H1 (cell line): ENCODE data around the gene SLC25A4. TPM values are rescaled to one million over a fixed set of nuclear protein-coding genes. Genes with fewer than 3 reads are reported as not detected.

Experiments
- CTCF ChIA-PET: fragments of 300-600 bp; sonication (Branson Sonifier 250); formaldehyde crosslinking; loops from one replicate; lab custom pipeline; 2021; ENCODE audit not compliant: partially characterized antibody; lab: Charles Lee
- POLR2A ChIA-PET: fragments of 300-600 bp; sonication (Branson Sonifier 250); formaldehyde crosslinking; loops from one replicate; lab custom pipeline; 2021; ENCODE audit warnings: inconsistent platforms; ENCODE audit not compliant: partially characterized antibody; lab: Charles Lee
- DNase-seq, 2 experiments: peaks; one replicate each; pipeline versions ENCODE4 v3.0.0 to v3.0.0-alpha.2; 2010 to 2022; ENCODE audit warnings: low spot score in 2 of 2, low read depth in 1 of 2, mixed read lengths in 1 of 2
- FAIRE-seq: peaks from 2 replicates; lab custom pipeline; 2011; peaks lifted over from hg19 to GRCh38; lab: Jason Lieb, UNC
- H2AFZ ChIP-seq: 2 replicates; pipeline ENCODE4 v1.8.1; 2012; ENCODE audit warnings: low read length, inconsistent platforms
- H2AK5ac ChIP-seq: 2 replicates; pipeline ENCODE4 v1.6.1; 2013; ENCODE audit warnings: low read depth, low read length
- H2BK120ac ChIP-seq: replicated peaks from 2 replicates; pipeline ENCODE3; 2013; ENCODE audit warnings: low read depth, low read length, inconsistent platforms
- H2BK12ac ChIP-seq: 2 replicates; pipeline ENCODE4 v1.6.1; 2013; ENCODE audit warnings: low read depth, low read length
- H2BK15ac ChIP-seq: 2 replicates; pipeline ENCODE4 v1.6.1; 2013; ENCODE audit warnings: low read length
- H2BK20ac ChIP-seq: 2 replicates; pipeline ENCODE4 v1.6.1; 2013; ENCODE audit warnings: low read length
- H2BK5ac ChIP-seq: 2 replicates; pipeline ENCODE4 v1.6.1; 2013; ENCODE audit warnings: low read depth, low read length
- H3K14ac ChIP-seq: 2 replicates; pipeline ENCODE4 v1.6.1; 2013; ENCODE audit warnings: inconsistent platforms; ENCODE audit not compliant: insufficient read length
- H3K18ac ChIP-seq: 2 replicates; pipeline ENCODE4 v1.6.1; 2013; ENCODE audit warnings: low read length; ENCODE audit errors: extremely low read depth
- H3K23ac ChIP-seq: 2 replicates; pipeline ENCODE4 v1.6.1; 2013; ENCODE audit warnings: inconsistent platforms; ENCODE audit not compliant: insufficient read length
- H3K23me2 ChIP-seq: 2 replicates; pipeline ENCODE4 v1.6.1; 2013; ENCODE audit warnings: low read depth, low read length
- H3K27ac ChIP-seq: 2 replicates; pipeline ENCODE4 v1.6.1; 2011; ENCODE audit warnings: low read depth, low read length, inconsistent platforms
- H3K27me3 ChIP-seq, 4 experiments: replicated peaks in 1 of 4; 1 replicate in 1 of 4; 2 replicates in 3 of 4; pipeline versions ENCODE4 v1.6.1 to v1.8.1; 2011 to 2013; ENCODE audit warnings: low read length in 3 of 4, mild to moderate bottlenecking in 3 of 4, inconsistent platforms in 2 of 4, mixed read lengths in 2 of 4, moderate library complexity in 1 of 4; ENCODE audit not compliant: control insufficient read depth in 3 of 4, insufficient read depth in 3 of 4; ENCODE audit errors: extremely low read depth in 1 of 4
- H3K36me3 ChIP-seq, 4 experiments: 2 replicates each; pipeline versions ENCODE4 v1.6.1 to v1.8.1; 2011 to 2013; ENCODE audit warnings: mild to moderate bottlenecking in 4 of 4, low read length in 3 of 4, moderate library complexity in 2 of 4, control low read depth in 1 of 4, inconsistent platforms in 1 of 4; ENCODE audit not compliant: insufficient read depth in 4 of 4, control insufficient read depth in 2 of 4
- H3K4ac ChIP-seq: replicated peaks from 2 replicates; pipeline ENCODE3; 2013; ENCODE audit warnings: low read length, low read depth, mixed read lengths, inconsistent platforms; ENCODE audit not compliant: insufficient read length
- H3K4me1 ChIP-seq, 4 experiments: replicated peaks in 1 of 4; 1 replicate in 1 of 4; 2 replicates in 3 of 4; pipeline versions ENCODE4 v1.6.1 to v1.8.1; 2011 to 2013; ENCODE audit warnings: low read length in 3 of 4, inconsistent platforms in 2 of 4, mixed read lengths in 1 of 4; ENCODE audit not compliant: insufficient read depth in 4 of 4, control insufficient read depth in 3 of 4
- H3K4me2 ChIP-seq, 2 experiments: 2 replicates each; pipeline versions ENCODE4 v1.6.1 to v1.8.1; 2011 to 2013; ENCODE audit warnings: low read depth in 2 of 2, low read length in 2 of 2, control low read depth in 1 of 2, inconsistent platforms in 1 of 2, mild to moderate bottlenecking in 1 of 2; ENCODE audit not compliant: insufficient read depth in 1 of 2
- H3K4me3 ChIP-seq, 4 experiments: fragments of 200-600, 300-600 bp in 1 of 4; sonication (generic), shearing (Covaris generic), sonication (Bioruptor Twin) in 1 of 4; 2 replicates each; pipeline versions ENCODE4 v1.5.1 to v1.8.1; 2011 to 2016; ENCODE audit warnings: low read length in 4 of 4, low read depth in 3 of 4, control low read depth in 2 of 4, inconsistent platforms in 2 of 4, mild to moderate bottlenecking in 2 of 4, mixed read lengths in 1 of 4, moderate library complexity in 1 of 4; ENCODE audit not compliant: insufficient read depth in 2 of 4; ENCODE audit errors: extremely low read depth in 1 of 4
- H3K56ac ChIP-seq: replicated peaks from 2 replicates; pipeline ENCODE3; 2013; ENCODE audit warnings: low read depth, mild to moderate bottlenecking, mixed read lengths, low read length, inconsistent platforms; ENCODE audit not compliant: insufficient read length
- H3K79me1 ChIP-seq: 2 replicates; pipeline ENCODE4 v1.6.1; 2013; ENCODE audit warnings: low read depth, low read length, control low read depth
- H3K79me2 ChIP-seq, 2 experiments: 2 replicates each; pipeline versions ENCODE4 v1.6.1 to v1.8.1; 2012 to 2013; ENCODE audit warnings: low read length in 2 of 2, mild to moderate bottlenecking in 2 of 2, inconsistent platforms in 1 of 2; ENCODE audit not compliant: insufficient read depth in 2 of 2, control insufficient read depth in 1 of 2
- H3K9ac ChIP-seq, 4 experiments: replicated peaks in 1 of 4; 1 replicate in 1 of 4; 2 replicates in 3 of 4; pipeline versions ENCODE4 v1.6.1 to v1.8.1; 2011 to 2013; ENCODE audit warnings: low read depth in 3 of 4, low read length in 3 of 4, control low read depth in 2 of 4, mild to moderate bottlenecking in 2 of 4, moderate library complexity in 2 of 4, inconsistent platforms in 1 of 4; ENCODE audit errors: extremely low read depth in 1 of 4
- H3K9me3 ChIP-seq, 2 experiments: 2 replicates each; pipeline versions ENCODE4 v1.6.1 to v1.8.1; 2012 to 2013; ENCODE audit warnings: mild to moderate bottlenecking in 2 of 2, moderate library complexity in 2 of 2, control low read depth in 1 of 2, inconsistent platforms in 1 of 2, low read depth in 1 of 2, low read length in 1 of 2, mixed read lengths in 1 of 2; ENCODE audit not compliant: insufficient read depth in 2 of 2
- H4K20me1 ChIP-seq, 2 experiments: replicated peaks in 1 of 2; 2 replicates each; pipeline versions ENCODE3 to v1.8.1; 2011 to 2013; ENCODE audit warnings: inconsistent platforms in 2 of 2, low read length in 2 of 2, mild to moderate bottlenecking in 1 of 2; ENCODE audit not compliant: insufficient read depth in 2 of 2, control insufficient read depth in 1 of 2
- H4K5ac ChIP-seq: 2 replicates; pipeline ENCODE4 v1.6.1; 2013; ENCODE audit warnings: low read length, low read depth, mixed read lengths, inconsistent platforms; ENCODE audit not compliant: insufficient read length
- H4K8ac ChIP-seq: 2 replicates; pipeline ENCODE4 v1.8.0; 2013; ENCODE audit warnings: mild to moderate bottlenecking, moderate library complexity, low read length, inconsistent platforms; ENCODE audit not compliant: insufficient read depth; ENCODE audit errors: extremely low read depth
- H4K91ac ChIP-seq: replicated peaks from 2 replicates; pipeline ENCODE3; 2013; ENCODE audit warnings: low read length, mixed read lengths, inconsistent platforms; ENCODE audit not compliant: insufficient read length
- ATF2 ChIP-seq: IDR thresholded peaks from 2 replicates; pipeline ENCODE4 v1.6.1; 2012; ENCODE audit warnings: low read length, inconsistent platforms
- CHD2 ChIP-seq: IDR thresholded peaks from 2 replicates; pipeline ENCODE4 v1.6.1; 2012; ENCODE audit warnings: low read length, improper control_type of control experiment
- CTBP2 ChIP-seq: IDR thresholded peaks from 2 replicates; pipeline ENCODE4 v1.7.0; 2011; ENCODE audit warnings: borderline replicate concordance, mild to moderate bottlenecking, moderate library complexity, mixed read lengths, low read length; ENCODE audit not compliant: insufficient read depth, insufficient read length
- EZH2 ChIP-seq: fragments of 200-600 bp; sonication (generic); IDR thresholded peaks from 2 replicates; pipeline ENCODE4 v1.7.1; 2012; ENCODE audit warnings: low read depth, mild to moderate bottlenecking, moderate library complexity, low read length, inconsistent platforms; ENCODE audit not compliant: severe bottlenecking
- MAX ChIP-seq: IDR thresholded peaks from 2 replicates; pipeline ENCODE4 v1.6.1; 2012; ENCODE audit warnings: inconsistent platforms
- NANOG ChIP-seq: IDR thresholded peaks from 2 replicates; pipeline ENCODE4 v1.6.1; 2011; ENCODE audit warnings: low read length, low read depth, mild to moderate bottlenecking, inconsistent platforms; ENCODE audit not compliant: insufficient read depth, poor library complexity, severe bottlenecking
- NRF1 ChIP-seq: IDR thresholded peaks from 2 replicates; pipeline ENCODE4 v1.6.1; 2011; ENCODE audit warnings: mild to moderate bottlenecking, low read depth, low read length, improper control_type of control experiment
- POLR2A ChIP-seq, 2 experiments: IDR thresholded peaks; 1 replicate in 1 of 2; 2 replicates in 1 of 2; pipeline ENCODE4 v1.6.1; 2011; ENCODE audit warnings: low read depth in 2 of 2, low read length in 2 of 2, mild to moderate bottlenecking in 2 of 2; ENCODE audit errors: control extremely low read depth in 1 of 2
- RAD21 ChIP-seq, 2 experiments: IDR thresholded peaks in 1 of 2; conservative IDR thresholded peaks in 1 of 2; 2 replicates each; pipeline ENCODE4 v1.6.1; 2011; ENCODE audit warnings: low read depth in 2 of 2, low read length in 2 of 2, improper control_type of control experiment in 1 of 2, inconsistent platforms in 1 of 2, mild to moderate bottlenecking in 1 of 2, moderate library complexity in 1 of 2
- ZNF274 ChIP-seq: IDR thresholded peaks from 2 replicates; pipeline ENCODE4 v1.7.0; 2012; ENCODE audit warnings: low read length, borderline replicate concordance; ENCODE audit errors: extremely low read depth
- WGBS, 2 experiments: shearing (Covaris generic) in 1 of 2; methylation state at CpG; one replicate each; pipeline versions ENCODE4 v1.1.6 to v1.1.7; 2013 to 2015; ENCODE audit warnings: low lambda C conversion rate in 2 of 2, mixed read lengths in 2 of 2, inconsistent platforms in 1 of 2, low coverage in 1 of 2, missing lambda C conversion rate in 1 of 2; ENCODE audit not compliant: insufficient replicate concordance in 2 of 2, insufficient coverage in 1 of 2, insufficient read length in 1 of 2; ENCODE audit errors: extremely low coverage in 1 of 2, missing lambda C conversion rate in 1 of 2; 5-methylcytosine and 5-hydroxymethylcytosine counted together
- polyA plus RNA-seq, 7 experiments: library from polyadenylated mRNA; depleted of rRNA in 3 of 7; stranded (reverse) in 5 of 7; unstranded in 2 of 7; fragments of >200 nt in 5 of 7; fragments of 200-250 nt in 2 of 7; gene quantifications; 1 replicate in 5 of 7; 2 replicates in 1 of 7; 4 replicates in 1 of 7; pipeline versions ENCODE4 v1.2.1 to v1.2.3, GENCODE V29; 2011 to 2013; ENCODE audit warnings: missing spikeins in 2 of 7, mixed read lengths in 2 of 7
- total RNA-seq: library from RNA; stranded (reverse); fragmentation: NEBNext Ultra II Directional; extraction: Animal tissue kit (Norgen Biotek cat#: 25700); gene quantifications from 2 replicates; pipeline ENCODE4 v1.2.1, GENCODE V29; 2021

SLC25A4 gene
- total and polyA plus RNA-seq, 2 of the 8 experiments (the other 6 are each of a cell fraction or from before 2014, with no cell fraction given), result 41.3 to 42.0 TPM

GRCh38 chr4:185137233-185137925 lies 5.7 kb upstream of the SLC25A4 start:
- FAIRE-seq (no peak), DNase-seq (no peak)
- Histone ChIP-seq H3K14ac (no peak overlapping the region), H3K79me1 (no peaks in the 10 kb centered on the region), H3K56ac (no peak overlapping the region), H3K23ac (no peak overlapping the region), H2BK120ac (no peak overlapping the region), H4K20me1 (no peaks in the 10 kb centered on the region), H3K4me1 (peaks cover 0 to 2% (median under 1%) of the 10 kb centered on the region in 4 experiments; a peak in 2 of 7 replicates), H2BK15ac (no peak overlapping the region), H3K4me2 (no peak overlapping the region), H4K8ac (no peak overlapping the region), H3K18ac (no peak overlapping the region), H2BK12ac (no peak overlapping the region), H3K23me2 (peaks cover under 1% of the 10 kb centered on the region; the same call in 1 of the 2 replicates), H3K27me3 (no peaks in the 10 kb centered on the region; a peak in 1 of 7 replicates), H4K5ac (no peak overlapping the region), H2AK5ac (no peak overlapping the region), H2AFZ (no peak overlapping the region), H3K4me3 (no peak overlapping the region), H3K9ac (no peak overlapping the region), H3K79me2 (no peaks in the 10 kb centered on the region), H3K4ac (no peak overlapping the region), H2BK20ac (no peak overlapping the region), H4K91ac (no peak overlapping the region), H3K27ac (no peak overlapping the region), H3K9me3 (no peaks in the 10 kb centered on the region), H2BK5ac (no peak overlapping the region), H3K36me3 (no peaks in the 10 kb centered on the region)
- POLR2A ChIA-PET, result no interaction called here
- 90% methylated on average over 13 of the region's 24 CpGs; no CpG with 5 or more reads in 1 of the 2 experiments for WGBS, 2 experiments
- CTCF ChIA-PET, result interaction anchor here (0.9 to 11.4 kb wide), 8 partner anchors 9 to 900 kb away, joined by 3 to 167 read pairs (median 4); no protein-coding TSS in a partner anchor
- no peak for TF ChIP-seq ATF2
- TF ChIP-seq CTBP2, result no peak
- no peak for TF ChIP-seq CHD2
- TF ChIP-seq EZH2, result no peak
- TF ChIP-seq POLR2A (IDR thresholded peaks at IDR 0.05; ENCODE audit: control extremely low read depth in 1 of 2, low read depth in 2 of 2, low read length in 2 of 2), result no peak
- TF ChIP-seq NANOG, result no peak
- no peak for TF ChIP-seq MAX
- no peak for TF ChIP-seq RAD21 (IDR thresholded peaks at IDR 0.05 in 1 of 2, conservative IDR thresholded peaks at IDR 0.05 in 1 of 2; ENCODE audit: low read depth in 2 of 2, low read length in 2 of 2)
- TF ChIP-seq NRF1, result no peak
- TF ChIP-seq ZNF274, result no peak
